NCI-H1436 (cell line): ENCODE data around the gene MAPK4.

Experiments used
- DNase-seq: peaks from one replicate; lab custom pipeline; 2025; lab: John Stamatoyannopoulos, UW

The MAPK4 gene

GRCh38 chr18:50624981-50625380 lies 65.1 kb downstream of the MAPK4 start:
- DNase-seq: no peak

DNA sequence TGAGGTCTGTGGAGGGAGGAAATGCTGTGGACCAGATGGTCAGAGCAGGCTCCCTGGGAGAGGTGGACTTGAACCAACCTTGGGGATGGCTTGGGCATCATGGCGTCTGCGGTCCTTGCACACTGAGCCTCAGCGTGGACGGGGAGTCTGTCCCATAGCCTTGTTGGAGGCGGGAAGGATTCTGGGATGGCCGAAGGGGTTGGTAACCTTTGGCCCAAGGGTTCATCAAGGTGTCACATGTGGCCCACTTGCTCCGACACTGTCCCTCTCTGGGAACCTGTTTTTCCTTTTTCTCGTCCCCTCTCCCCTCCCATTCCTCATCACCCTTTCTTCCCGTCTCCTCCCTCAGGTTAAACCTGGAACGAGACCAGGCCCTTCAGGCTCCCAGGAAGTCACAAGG lies 66.4 kb downstream of the MAPK4 start:
- no peak for DNase-seq

- DNase-seq: no peak
These were observed 68.0 kb downstream of the MAPK4 start for GRCh38 chr18:50627594-50628532.

GRCh38 chr18:50628533-50628905 lies 68.6 kb downstream of the MAPK4 start:
- DNase-seq: no peak

DNA sequence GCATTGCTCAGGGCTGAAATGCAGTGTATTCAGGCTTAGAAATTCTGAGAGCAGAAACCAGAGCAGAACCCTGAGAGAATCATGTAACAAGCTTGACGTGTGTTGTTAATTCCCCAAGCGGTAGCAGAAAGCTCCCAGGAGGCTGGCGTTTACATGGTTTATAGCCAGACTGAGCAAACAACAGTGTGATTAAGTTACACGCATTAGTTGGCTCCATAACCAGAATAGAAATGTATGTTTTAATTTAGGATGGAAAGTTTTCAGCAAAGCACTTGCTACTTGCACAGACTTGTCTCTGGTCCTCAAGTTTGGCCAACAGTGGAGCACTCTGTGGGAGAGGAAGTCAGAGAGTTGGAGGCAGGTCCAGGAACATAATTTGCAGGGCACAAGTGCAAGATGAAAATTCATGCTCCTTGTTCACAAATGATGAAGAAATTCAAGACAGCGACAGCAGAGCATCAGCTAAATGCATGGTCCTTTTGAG lies 69.3 kb downstream of the MAPK4 start:
- DNase-seq: peak; percentile 95

DNA sequence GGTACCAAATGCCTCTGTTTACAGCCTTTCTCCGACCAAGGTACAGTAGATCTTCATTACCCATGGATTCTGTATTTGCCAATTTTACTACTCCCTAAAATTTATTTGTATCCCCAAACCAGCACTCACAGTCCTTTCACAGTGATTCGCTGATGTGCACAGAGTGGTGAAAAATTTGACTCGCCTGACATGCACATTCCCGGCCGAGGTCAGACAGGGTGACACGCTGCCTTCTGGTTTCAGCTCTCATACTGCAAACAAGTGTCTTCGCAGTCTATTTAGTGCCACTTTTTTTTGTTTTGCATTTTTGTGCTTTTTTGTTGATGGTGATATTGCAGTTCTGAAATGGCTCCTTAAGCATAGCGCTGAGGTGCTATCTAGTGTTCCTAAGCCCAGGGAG lies 71.0 kb downstream of the MAPK4 start:
- no peak for DNase-seq

GRCh38 chr18:50632895-50633515 lies 73.1 kb downstream of the MAPK4 start:
- DNase-seq: no peak

DNA sequence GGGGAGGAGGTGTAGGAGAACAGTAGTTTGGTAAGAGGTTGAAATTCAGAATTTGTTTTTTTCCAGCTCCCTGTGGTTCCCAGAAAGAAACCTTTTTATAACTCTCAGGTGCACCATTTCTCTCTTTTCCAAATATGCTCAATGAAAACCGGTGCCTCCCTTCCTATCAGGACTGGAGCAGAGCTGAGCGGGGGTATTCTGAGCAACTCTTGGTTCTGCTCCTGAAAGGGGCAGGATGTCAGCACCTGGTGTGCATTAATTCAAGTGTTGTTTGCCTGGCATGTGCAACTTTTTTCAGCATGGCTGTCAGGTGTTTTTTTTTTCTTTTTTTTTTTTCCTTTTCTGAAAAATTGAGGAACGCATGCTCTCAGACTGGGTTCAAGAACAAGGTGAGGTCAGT lies 74.1 kb downstream of the MAPK4 start:
- DNase-seq: no peak

- DNase-seq: no peak
These were observed 76.6 kb downstream of the MAPK4 start for GRCh38 chr18:50636366-50637057.

- DNase-seq: no peak
These were observed 78.4 kb downstream of the MAPK4 start for GRCh38 chr18:50638016-50638883.

DNA sequence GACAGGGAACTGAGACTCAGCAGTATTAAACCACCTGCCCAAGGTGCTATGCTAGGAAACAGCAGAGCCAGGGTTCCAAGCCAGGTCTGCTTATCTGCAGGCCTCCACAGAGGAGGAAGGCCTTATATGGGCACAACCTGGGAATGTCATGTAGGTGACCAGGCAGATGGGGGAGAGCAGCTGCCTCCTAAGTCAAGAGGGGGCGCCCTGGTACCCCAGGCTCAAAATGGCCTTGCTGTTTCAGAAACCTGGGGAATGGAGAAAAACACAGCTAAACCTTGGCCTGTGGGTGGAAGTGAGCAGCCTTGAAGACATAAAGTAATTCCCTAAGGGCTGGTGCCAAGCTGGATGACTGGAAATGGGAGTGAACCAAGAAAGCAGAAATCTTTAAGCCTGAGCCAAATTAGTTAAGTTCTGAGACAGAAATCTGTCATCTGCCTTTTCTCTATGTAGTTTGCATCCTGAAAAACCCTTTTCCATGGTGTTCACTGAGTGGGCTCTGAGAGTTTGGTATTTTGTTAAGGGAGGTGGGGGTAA lies 79.1 kb downstream of the MAPK4 start:
- DNase-seq: no peak

GRCh38 chr18:50639711-50640110 lies 79.8 kb downstream of the MAPK4 start:
- DNase-seq: no peak

- DNase-seq: no peak
These were observed 82.6 kb downstream of the MAPK4 start for GRCh38 chr18:50642439-50642838.

GRCh38 chr18:50644146-50644545 lies 84.3 kb downstream of the MAPK4 start:
- DNase-seq: no peak

GRCh38 chr18:50644807-50645206 lies 84.9 kb downstream of the MAPK4 start:
- no peak for DNase-seq

GRCh38 chr18:50647237-50647636 lies 87.3 kb downstream of the MAPK4 start:
- DNase-seq: no peak

- no peak for DNase-seq
These were observed 87.9 kb downstream of the MAPK4 start for GRCh38 chr18:50647792-50648191.

GRCh38 chr18:50649821-50650220 lies 89.9 kb downstream of the MAPK4 start:
- DNase-seq: no peak

DNA sequence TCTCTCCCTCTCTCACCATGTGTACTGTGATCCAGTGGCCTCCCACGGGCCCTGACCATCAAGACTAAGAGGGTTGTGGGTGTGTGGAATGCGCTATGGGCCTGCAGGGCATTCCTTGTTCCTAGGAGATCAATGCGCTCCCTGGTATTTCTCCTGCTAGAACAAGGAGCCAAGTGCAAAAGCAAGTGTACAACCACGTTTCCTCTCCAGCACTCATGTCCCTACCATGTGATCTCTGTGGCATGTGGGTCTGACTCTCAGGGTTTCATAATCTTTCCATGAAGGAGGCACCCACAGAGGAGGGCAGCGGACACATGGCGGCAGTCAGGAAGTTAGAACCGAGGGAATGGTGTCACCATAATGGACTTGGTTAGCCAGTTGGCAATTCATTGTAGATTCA lies 91.4 kb downstream of the MAPK4 start:
- no peak for DNase-seq

GRCh38 chr18:50653402-50654093 lies 93.7 kb downstream of the MAPK4 start:
- no peak for DNase-seq

DNA sequence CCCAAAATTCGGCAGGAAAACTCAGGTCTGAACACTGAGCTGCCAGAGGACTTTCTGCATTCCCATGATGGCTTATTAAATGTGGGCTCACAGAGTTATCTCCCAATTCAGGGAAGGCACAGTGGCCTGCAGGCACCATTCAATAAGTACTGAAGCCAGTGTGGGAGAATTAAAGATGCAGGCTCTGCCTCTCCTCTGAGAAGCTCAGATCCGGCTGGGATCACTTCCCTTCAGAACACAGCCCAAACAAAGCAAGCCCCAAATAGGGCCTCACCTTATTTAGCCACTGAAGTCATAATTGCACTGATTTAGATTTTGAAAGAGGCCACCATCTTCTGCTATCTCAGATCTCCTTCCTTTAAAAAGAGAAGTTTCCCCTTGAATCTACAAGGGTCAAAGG lies 94.3 kb downstream of the MAPK4 start:
- no peak for DNase-seq
